AG09309 (cell line): ENCODE measurements around the gene LRP1.
A peak's percentile ranks its signal among the peaks of the same experiment; 100 is the strongest.

ENCODE experiments used
- DNase-seq: peaks from one replicate; pipeline ENCODE4 v3.0.0-alpha.2; 2010; ENCODE audit warnings: low read depth
- H3K4me3 ChIP-seq: 2 replicates; pipeline ENCODE4 v1.5.1; 2011; ENCODE audit warnings: mild to moderate bottlenecking, low read depth, low read length, moderate library complexity; ENCODE audit not compliant: control insufficient read depth
- TF ChIP-seq, protein P1 (sequence below): IDR thresholded peaks from 2 replicates; pipeline ENCODE4 v1.5.1; 2011; ENCODE audit warnings: mild to moderate bottlenecking, low read depth, low read length, inconsistent platforms; ENCODE audit not compliant: insufficient read depth, control insufficient read depth; ENCODE audit errors: missing control alignments

The LRP1 gene

DNA sequence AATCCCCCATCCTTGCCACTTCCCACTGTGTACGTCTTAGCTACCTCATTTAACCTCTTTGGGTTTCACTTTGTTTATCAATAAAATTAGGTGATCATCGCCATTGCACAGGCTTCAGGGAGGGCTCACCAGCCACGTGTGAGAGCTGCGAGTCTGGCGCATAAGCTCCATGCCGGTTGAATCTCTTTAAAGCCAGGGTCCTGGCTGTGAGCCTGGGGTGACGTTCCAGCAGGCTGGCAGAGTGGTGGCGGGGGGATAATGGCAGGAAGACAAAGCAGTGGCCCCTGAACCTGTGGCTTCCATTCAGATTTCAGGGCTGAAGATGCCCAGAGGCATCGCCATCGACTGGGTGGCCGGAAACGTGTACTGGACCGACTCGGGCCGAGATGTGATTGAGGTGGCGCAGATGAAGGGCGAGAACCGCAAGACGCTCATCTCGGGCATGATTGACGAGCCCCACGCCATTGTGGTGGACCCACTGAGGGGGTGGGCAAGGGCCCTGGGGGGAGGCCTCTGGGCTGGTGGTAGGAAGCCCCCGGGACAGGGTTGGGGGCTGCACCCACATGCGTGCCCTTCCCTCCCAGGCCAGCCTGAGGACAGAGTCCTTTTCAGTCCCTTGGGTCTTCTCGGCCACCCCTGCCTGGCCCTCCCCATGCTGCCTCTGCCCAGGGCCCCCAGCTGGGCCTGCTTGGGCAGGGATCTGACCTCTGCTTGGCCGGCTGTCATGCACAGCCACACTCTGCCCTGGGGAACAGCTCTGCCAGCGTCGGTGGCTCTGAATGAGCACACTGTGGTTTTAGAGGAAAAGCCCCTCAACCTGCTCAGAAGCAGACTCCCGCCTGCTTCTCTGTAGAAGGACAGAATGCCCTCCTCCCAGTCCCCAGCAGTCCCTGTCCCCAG is 79.7 kb downstream of the LRP1 start:
- no peak overlapping the region for H3K4me3 ChIP-seq
- TF ChIP-seq, protein P1, sequence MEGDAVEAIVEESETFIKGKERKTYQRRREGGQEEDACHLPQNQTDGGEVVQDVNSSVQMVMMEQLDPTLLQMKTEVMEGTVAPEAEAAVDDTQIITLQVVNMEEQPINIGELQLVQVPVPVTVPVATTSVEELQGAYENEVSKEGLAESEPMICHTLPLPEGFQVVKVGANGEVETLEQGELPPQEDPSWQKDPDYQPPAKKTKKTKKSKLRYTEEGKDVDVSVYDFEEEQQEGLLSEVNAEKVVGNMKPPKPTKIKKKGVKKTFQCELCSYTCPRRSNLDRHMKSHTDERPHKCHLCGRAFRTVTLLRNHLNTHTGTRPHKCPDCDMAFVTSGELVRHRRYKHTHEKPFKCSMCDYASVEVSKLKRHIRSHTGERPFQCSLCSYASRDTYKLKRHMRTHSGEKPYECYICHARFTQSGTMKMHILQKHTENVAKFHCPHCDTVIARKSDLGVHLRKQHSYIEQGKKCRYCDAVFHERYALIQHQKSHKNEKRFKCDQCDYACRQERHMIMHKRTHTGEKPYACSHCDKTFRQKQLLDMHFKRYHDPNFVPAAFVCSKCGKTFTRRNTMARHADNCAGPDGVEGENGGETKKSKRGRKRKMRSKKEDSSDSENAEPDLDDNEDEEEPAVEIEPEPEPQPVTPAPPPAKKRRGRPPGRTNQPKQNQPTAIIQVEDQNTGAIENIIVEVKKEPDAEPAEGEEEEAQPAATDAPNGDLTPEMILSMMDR = no peak
- no peak for DNase-seq

DNA sequence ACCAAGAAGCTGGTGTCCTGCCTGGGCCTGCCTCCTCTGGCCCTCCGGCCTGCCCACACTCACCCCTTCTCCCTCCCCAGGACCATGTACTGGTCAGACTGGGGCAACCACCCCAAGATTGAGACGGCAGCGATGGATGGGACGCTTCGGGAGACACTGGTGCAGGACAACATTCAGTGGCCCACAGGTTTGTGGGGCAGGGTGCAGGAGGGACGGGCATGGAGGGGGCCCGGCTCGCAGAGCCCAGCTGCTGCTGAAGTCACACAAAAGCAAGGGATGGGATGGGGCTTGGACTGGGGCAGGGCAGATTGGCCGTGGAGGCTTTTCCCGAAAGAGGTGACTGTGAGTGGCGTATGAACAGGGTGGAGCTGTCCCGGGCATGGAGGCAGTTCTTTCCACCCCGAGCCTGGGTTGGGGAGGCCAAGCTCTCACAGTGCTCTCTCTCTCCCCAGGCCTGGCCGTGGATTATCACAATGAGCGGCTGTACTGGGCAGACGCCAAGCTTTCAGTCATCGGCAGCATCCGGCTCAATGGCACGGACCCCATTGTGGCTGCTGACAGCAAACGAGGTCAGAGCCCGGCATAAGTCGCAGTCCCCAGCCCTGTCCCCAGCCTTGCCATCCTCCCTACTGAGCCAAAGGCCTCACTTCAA is 80.5 kb downstream of the LRP1 start:
- no peak for DNase-seq
- TF ChIP-seq, protein P1 = no peak
- no peak overlapping the region for H3K4me3 ChIP-seq

DNA sequence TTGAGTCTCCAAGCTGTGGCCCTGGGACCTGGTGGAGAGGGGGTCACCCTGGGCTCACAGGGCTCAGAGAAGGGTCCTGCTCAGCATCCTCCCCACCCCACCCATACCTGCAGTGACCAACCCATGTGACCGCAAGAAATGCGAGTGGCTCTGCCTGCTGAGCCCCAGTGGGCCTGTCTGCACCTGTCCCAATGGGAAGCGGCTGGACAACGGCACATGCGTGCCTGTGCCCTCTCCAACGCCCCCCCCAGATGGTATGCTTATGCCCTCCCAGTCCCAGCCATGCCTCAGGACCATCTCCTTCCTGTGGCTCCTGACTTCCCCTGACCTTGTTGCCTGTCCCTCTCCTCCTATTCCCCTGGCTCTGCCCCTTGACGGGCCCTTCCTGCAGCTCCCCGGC is 81.6 kb downstream of the LRP1 start:
- TF ChIP-seq, protein P1 = no peak
- DNase-seq = no peak

DNA sequence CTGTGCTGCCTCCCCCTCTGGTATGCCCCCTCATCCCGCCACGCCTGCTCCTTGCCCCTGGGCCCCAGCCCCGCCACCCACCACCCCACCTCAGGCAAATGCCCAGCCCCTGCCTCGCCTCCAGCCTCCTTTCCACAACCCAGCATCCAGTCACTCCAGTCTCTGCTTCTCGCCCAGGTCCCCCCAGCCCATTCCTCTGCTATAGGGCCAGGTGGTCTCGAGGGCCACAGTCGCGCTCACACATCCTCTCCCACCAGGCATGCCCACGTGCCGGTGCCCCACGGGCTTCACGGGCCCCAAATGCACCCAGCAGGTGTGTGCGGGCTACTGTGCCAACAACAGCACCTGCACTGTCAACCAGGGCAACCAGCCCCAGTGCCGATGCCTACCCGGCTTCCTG is 82.2 kb downstream of the LRP1 start:
- H3K4me3 ChIP-seq = no peak overlapping the region
- TF ChIP-seq, protein P1 = no peak
- DNase-seq = no peak

More for the DNA sequence above, 81.6 kb downstream of the LRP1 start:
- H3K4me3 ChIP-seq = no peak overlapping the region

DNA sequence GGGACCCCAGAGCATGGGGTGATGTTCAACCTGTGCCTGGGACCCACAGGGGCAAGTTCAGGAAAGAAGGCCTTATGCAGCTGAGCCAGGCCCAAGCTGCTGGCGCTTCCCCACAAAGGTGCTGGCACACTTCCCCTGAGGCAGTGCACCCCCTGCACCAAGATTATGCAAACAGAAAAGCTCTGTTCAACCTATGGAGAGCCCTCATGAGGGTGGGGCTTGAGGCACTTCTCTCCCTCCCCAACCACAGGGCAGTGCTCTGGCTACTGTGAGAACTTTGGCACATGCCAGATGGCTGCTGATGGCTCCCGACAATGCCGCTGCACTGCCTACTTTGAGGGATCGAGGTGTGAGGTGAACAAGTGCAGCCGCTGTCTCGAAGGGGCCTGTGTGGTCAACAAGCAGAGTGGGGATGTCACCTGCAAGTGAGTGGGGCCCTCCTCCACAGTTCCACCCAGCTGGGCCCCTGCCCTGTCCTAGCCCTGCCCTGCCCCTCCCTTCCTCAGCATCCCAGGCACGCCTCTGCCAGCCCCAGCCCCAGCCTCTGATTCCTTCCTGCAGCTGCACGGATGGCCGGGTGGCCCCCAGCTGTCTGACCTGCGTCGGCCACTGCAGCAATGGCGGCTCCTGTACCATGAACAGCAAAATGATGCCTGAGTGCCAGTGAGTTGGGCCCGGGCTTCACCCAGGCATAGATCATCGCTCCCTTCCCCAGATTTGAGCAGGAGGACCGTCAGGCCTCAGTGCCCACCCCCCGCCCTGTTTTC is 82.8 kb downstream of the LRP1 start:
- no peak overlapping the region for H3K4me3 ChIP-seq
- TF ChIP-seq, protein P1 = no peak
- no peak for DNase-seq

DNA sequence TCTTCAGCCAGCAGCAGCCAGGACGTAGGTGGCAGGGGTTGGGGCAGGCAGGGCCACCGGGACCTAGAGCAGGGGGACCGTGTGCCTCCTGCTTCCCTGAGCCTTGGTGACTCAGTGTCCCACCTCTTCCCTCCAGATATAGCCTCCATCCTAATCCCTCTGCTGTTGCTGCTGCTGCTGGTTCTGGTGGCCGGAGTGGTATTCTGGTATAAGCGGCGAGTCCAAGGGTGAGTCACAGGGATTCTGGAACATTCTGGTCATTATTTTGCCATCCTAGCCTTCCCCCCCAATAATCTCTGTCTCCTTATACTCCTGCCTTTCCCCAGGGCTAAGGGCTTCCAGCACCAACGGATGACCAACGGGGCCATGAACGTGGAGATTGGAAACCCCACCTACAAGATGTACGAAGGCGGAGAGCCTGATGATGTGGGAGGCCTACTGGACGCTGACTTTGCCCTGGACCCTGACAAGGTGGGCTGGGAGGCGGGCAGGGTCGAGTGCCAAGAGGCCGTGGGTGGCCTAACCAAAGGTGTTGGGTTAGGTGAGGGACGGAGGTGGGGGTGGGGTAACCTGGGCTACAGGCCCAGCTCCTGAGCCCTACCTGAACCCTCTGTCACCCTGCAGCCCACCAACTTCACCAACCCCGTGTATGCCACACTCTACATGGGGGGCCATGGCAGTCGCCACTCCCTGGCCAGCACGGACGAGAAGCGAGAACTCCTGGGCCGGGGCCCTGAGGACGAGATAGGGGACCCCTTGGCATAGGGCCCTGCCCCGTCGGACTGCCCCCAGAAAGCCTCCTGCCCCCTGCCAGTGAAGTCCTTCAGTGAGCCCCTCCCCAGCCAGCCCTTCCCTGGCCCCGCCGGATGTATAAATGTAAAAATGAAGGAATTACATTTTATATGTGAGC is 83.8 kb downstream of the LRP1 start:
- no peak for DNase-seq
- H3K4me3 ChIP-seq = no peak overlapping the region
- TF ChIP-seq, protein P1 = peak; percentile 18
